ENCODE measurements around the gene ZWILCH. TPM values are rescaled to one million over a fixed set of nuclear protein-coding genes. Genes with fewer than 3 reads are reported as not detected.
"Not testable (repeated sequence)": the region's sequence is repeated elsewhere in the genome, so short reads cannot be mapped to it uniquely, and the experiment has no call there.

Gene ZWILCH
- total RNA-seq: 13.7 and 13.8 TPM in 2 replicates
- long read RNA-seq, transcript ZWILCH-201 (19 exons, 3,960 nt): major isoform, 71 of 177 reads
- long read RNA-seq, partial matches to known transcripts: 76 of 177 reads
- long read RNA-seq, other reads (novel, unspliced or antisense): 23 of 177 reads

DNA sequence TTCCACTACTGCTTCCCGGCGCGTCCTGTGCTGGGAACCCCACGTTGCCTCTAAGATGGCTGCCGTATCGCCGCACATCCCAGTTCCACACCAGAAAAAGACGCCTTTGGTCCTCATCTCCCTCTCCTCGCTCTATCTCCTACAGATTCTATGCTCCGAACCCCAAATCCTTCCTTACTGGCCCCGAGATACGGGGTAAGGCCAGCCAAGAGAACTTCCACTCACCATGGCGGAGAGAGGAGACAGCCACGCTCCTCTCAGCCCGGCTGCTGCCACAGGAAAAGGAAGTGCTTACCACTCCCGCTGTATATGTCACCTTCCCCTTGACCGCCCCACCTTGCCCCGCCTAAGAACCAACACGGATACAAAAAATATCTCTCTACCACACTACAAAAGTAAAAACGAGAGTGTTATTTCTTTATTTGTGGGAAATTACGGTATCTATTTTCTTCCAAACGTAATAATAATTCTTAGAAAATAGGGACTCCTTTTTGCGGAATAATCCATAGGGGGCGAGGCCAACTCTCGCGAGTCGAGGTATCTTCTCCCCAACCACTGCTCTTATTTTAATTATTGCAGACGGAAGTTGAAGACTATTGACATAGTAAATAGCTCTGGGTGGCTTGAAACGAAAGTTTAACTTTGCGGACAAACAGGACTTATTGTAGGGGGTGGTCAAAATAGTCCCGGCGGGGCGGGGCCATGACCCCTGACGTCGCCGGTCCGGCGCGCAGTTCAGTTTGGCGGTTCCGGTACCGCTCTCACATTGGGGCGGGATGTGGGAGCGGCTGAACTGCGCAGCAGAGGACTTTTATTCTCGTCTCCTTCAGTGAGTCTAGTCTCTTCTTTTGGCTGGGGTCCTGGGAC, at the start of gene ZWILCH, which contains the start of gene RPL4:
TSS of gene ZWILCH (plus strand) at position 764 of the 867 bp plus-strand sequence. CDS start at position 777, 13 bp downstream.
TSS of gene RPL4 (minus strand) at position 293 of the 867 bp plus-strand sequence. CDS start at position 228, 65 bp downstream.
- Mint-ChIP-seq H3K27ac (ENCODE audit: unreplicated experiment) (peak within 1 kb of the TSS; percentile 98), H3K4me1 (ENCODE audit: unreplicated experiment) (peaks cover 32% of the 10 kb centered on the region), H3K4me3 (ENCODE audit: unreplicated experiment) (peak within 1 kb of the TSS; percentile 97), H3K27me3 (ENCODE audit: unreplicated experiment) (no peaks in the 10 kb centered on the region), H3K36me3 (ENCODE audit: unreplicated experiment) (peaks cover 27% of the 10 kb centered on the region), H3K9me3 (ENCODE audit: unreplicated experiment) (no peaks in the 10 kb centered on the region)
- peak; percentile 90 for DNase-seq (ENCODE audit: extremely low spot score, unreplicated experiment)
- TF ChIP-seq, protein P1, sequence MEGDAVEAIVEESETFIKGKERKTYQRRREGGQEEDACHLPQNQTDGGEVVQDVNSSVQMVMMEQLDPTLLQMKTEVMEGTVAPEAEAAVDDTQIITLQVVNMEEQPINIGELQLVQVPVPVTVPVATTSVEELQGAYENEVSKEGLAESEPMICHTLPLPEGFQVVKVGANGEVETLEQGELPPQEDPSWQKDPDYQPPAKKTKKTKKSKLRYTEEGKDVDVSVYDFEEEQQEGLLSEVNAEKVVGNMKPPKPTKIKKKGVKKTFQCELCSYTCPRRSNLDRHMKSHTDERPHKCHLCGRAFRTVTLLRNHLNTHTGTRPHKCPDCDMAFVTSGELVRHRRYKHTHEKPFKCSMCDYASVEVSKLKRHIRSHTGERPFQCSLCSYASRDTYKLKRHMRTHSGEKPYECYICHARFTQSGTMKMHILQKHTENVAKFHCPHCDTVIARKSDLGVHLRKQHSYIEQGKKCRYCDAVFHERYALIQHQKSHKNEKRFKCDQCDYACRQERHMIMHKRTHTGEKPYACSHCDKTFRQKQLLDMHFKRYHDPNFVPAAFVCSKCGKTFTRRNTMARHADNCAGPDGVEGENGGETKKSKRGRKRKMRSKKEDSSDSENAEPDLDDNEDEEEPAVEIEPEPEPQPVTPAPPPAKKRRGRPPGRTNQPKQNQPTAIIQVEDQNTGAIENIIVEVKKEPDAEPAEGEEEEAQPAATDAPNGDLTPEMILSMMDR (IDR thresholded peaks at IDR 0.05): no peak

DNA sequence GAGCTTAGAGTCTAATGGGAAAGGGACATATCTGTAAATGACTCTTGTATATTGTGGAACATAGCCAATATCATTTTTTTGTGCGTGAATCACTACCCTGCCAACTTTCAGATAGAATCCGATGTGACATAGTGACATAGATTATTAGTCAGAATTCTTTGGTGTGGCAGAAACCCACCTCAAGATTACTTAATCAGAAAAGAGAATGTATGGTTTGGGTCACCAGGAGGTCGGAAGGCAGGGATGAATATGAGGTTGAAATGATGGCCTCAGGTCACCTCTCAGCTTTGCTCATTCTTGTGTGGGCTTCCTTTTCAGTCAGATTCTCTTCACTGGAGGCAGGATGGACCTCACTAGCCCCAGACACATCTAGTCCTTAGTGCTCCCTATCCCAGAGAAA, 48.9 kb upstream of the ZWILCH start:
- DNase-seq (ENCODE audit: extremely low spot score, unreplicated experiment): no peak
- Mint-ChIP-seq H3K4me1 (ENCODE audit: unreplicated experiment) (no peaks in the 10 kb centered on the region), H3K4me3 (ENCODE audit: unreplicated experiment) (no peak overlapping the region), H3K36me3 (ENCODE audit: unreplicated experiment) (peaks cover 10% of the 10 kb centered on the region), H3K27me3 (ENCODE audit: unreplicated experiment) (no peaks in the 10 kb centered on the region), H3K27ac (ENCODE audit: unreplicated experiment) (no peak overlapping the region), H3K9me3 (ENCODE audit: unreplicated experiment) (no peaks in the 10 kb centered on the region)
- TF ChIP-seq, protein P1 (IDR thresholded peaks at IDR 0.05): no peak

DNA sequence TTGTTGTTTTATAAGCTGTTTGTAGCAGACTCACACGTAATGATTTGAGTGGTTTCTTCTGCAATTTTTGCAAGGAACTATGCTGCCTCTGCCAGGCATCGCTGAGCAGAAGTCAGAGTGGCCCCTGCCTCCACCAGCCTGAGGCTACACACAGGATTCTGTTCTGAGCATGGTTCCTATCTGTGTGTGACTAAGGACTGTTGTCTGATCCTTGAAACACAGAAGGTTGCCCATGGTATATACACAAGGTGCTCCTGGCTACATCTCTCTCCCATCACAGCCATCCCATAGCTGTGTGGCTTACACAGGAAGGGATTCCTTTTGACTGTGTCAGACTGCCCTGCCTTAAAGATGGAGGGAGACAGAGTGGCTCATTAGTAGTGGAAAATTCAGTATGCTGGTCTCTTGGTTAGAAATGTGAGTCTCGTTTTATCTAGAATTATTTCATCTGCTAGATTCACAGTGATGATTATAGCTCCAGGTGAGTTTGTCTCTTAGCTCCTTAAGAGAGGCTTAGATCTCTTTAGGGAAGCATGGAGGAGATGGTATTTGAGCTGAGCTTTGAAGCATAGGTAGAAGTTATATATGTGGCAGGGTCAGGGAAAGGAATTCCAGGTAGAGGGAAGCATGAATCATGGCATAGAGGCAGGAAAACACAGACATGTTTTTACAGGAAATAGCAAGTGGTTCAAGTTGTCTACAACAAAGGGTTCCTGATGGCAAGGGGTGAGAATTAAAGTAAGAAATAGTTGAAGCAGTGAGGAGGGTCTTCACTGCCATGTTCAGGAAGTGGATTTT, 45.1 kb upstream of the ZWILCH start:
- Mint-ChIP-seq H3K36me3 (ENCODE audit: unreplicated experiment) (peaks cover 3% of the 10 kb centered on the region), H3K27me3 (ENCODE audit: unreplicated experiment) (no peaks in the 10 kb centered on the region), H3K27ac (ENCODE audit: unreplicated experiment) (no peak overlapping the region), H3K4me3 (ENCODE audit: unreplicated experiment) (no peak overlapping the region), H3K4me1 (ENCODE audit: unreplicated experiment) (peaks cover 13% of the 10 kb centered on the region), H3K9me3 (ENCODE audit: unreplicated experiment) (no peaks in the 10 kb centered on the region)
- no peak for DNase-seq (ENCODE audit: extremely low spot score, unreplicated experiment)
- TF ChIP-seq, protein P1 (IDR thresholded peaks at IDR 0.05): no peak

DNA sequence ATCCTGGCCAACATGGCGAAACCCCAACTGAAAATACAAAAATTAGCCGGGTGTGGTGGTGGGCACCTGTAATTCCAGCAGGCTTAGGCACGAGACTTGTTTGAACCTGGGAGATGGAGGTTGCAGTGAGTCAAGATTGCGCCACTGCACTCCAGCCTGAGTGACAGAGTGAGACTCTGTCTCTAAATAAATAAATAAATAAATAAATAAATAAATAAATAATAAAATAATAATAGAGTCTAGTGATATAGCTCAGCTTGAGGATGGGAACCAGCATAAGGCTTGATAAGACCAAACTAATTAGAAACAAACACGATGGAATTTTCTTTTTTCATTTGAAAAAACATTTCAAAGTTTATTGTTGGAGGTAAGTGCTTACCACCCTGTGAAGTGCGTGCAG, 43.8 kb upstream of the ZWILCH start:
- not testable (repeated sequence) for H3K27me3 Mint-ChIP-seq (ENCODE audit: unreplicated experiment); H3K9me3 Mint-ChIP-seq (ENCODE audit: unreplicated experiment); H3K36me3 Mint-ChIP-seq (ENCODE audit: unreplicated experiment); H3K27ac Mint-ChIP-seq (ENCODE audit: unreplicated experiment); DNase-seq (ENCODE audit: extremely low spot score, unreplicated experiment); H3K4me3 Mint-ChIP-seq (ENCODE audit: unreplicated experiment)
- peaks cover 13% of the 10 kb centered on the region for H3K4me1 Mint-ChIP-seq (ENCODE audit: unreplicated experiment)

DNA sequence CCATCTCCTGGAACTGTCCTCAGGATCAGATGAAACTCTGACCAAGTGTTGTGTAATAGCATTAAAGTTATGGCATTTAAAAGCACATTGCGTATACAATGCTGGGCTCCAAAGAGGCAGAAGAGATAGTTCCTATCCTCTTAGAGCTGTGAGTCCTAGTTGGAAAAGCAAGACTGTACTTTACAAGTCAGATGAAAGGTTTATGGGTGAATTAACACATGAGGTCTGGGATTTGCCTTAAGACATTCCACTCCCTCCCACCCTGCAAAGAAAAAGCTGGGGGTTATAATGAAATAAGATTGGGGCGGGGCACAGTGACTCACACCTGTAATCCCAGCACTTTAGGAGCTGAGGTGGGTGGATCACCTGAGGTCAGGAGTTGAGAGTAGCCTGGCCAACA, 43.2 kb upstream of the ZWILCH start:
- H3K27me3 Mint-ChIP-seq (ENCODE audit: unreplicated experiment): no peaks in the 10 kb centered on the region
- peaks cover 13% of the 10 kb centered on the region for H3K4me1 Mint-ChIP-seq (ENCODE audit: unreplicated experiment)
- no peak for DNase-seq (ENCODE audit: extremely low spot score, unreplicated experiment)
- TF ChIP-seq, protein P1 (IDR thresholded peaks at IDR 0.05): no peak
- H3K9me3 Mint-ChIP-seq (ENCODE audit: unreplicated experiment): no peaks in the 10 kb centered on the region
- no peak overlapping the region for H3K4me3 Mint-ChIP-seq (ENCODE audit: unreplicated experiment)
- peaks cover 3% of the 10 kb centered on the region for H3K36me3 Mint-ChIP-seq (ENCODE audit: unreplicated experiment)
- H3K27ac Mint-ChIP-seq (ENCODE audit: unreplicated experiment): peak overlapping the region; percentile 50

Data from osteocyte (in vitro differentiated cells).